SU-DHL-6 (cell line): ENCODE results near the gene KLHL22.
"Not testable (repeated sequence)": the region's sequence is repeated elsewhere in the genome, so short reads cannot be mapped to it uniquely, and the experiment has no call there.

Experiments used
- H2AFZ ChIP-seq: fragments of 200-600 bp; sonication (generic); 2 replicates; pipeline ENCODE4 v1.6.1; 2014; ENCODE audit warnings: low read depth, mild to moderate bottlenecking, moderate library complexity, mixed read lengths, antibody characterized with exemption, low read length; ENCODE audit not compliant: severe bottlenecking
- H3F3A ChIP-seq: fragments of 200-600 bp; shearing (Covaris generic); 2 replicates; pipeline ENCODE4 v1.6.0; 2016; ENCODE audit warnings: antibody characterized with exemption, mild to moderate bottlenecking; ENCODE audit not compliant: insufficient read depth
- H3K27ac ChIP-seq: fragments of 200-600 bp; sonication (generic); 2 replicates; pipeline ENCODE4 v1.5.1; 2016; ENCODE audit warnings: low read depth, mild to moderate bottlenecking, low read length, moderate library complexity, mixed read lengths
- H3K27me3 ChIP-seq: fragments of 200-600 bp; sonication (generic), shearing (Covaris generic); 2 replicates; pipeline ENCODE4 v1.6.0; 2014; ENCODE audit warnings: mild to moderate bottlenecking, low read length
- H3K36me3 ChIP-seq: fragments of 200-600 bp; sonication (generic); 2 replicates; pipeline ENCODE4 v1.6.1; 2014; ENCODE audit warnings: mild to moderate bottlenecking, low read length, mixed read lengths
- H3K4me2 ChIP-seq: fragments of 300-600, 200-600 bp; shearing (Covaris generic), sonication (generic); 2 replicates; pipeline ENCODE4 v1.6.0; 2014; ENCODE audit warnings: low read length, low read depth, mild to moderate bottlenecking; ENCODE audit not compliant: poor library complexity, severe bottlenecking
- H3K4me3 ChIP-seq: fragments of 200-600 bp; sonication (generic); 2 replicates; pipeline ENCODE4 v1.5.1; 2014; ENCODE audit warnings: antibody characterized with exemption, low read length, mild to moderate bottlenecking, mixed read lengths; ENCODE audit not compliant: insufficient read depth, poor library complexity, severe bottlenecking
- H3K79me2 ChIP-seq: fragments of 200-600 bp; sonication (generic); 2 replicates; pipeline ENCODE4 v1.6.1; 2014; ENCODE audit warnings: mild to moderate bottlenecking, low read length, moderate library complexity; ENCODE audit not compliant: insufficient read depth
- H3K9ac ChIP-seq: fragments of 200-600 bp; sonication (generic); 2 replicates; pipeline ENCODE4 v1.7.0; 2014; ENCODE audit warnings: mild to moderate bottlenecking, low read length
- H3K9me2 ChIP-seq: fragments of 200-600 bp; sonication (generic); replicated peaks from 2 replicates; pipeline ENCODE4 v1.6.1; 2014; ENCODE audit warnings: low read length; ENCODE audit not compliant: insufficient read depth
- H3K9me3 ChIP-seq: fragments of 200-600 bp; sonication (generic); 2 replicates; pipeline ENCODE4 v1.6.1; 2014; ENCODE audit warnings: low read length, mixed read lengths; ENCODE audit not compliant: insufficient read depth
- H4K20me1 ChIP-seq: fragments of 200-600 bp; sonication (generic); 2 replicates; pipeline ENCODE4 v1.6.1; 2014; ENCODE audit warnings: low read depth, mild to moderate bottlenecking, antibody characterized with exemption, low read length, moderate library complexity, mixed read lengths
- CTCF ChIP-seq: fragments of 200-600 bp; sonication (generic); IDR thresholded peaks from one replicate; pipeline ENCODE4 v1.5.1; 2017; ENCODE audit warnings: antibody characterized with exemption, mild to moderate bottlenecking, low read length, moderate library complexity; ENCODE audit not compliant: insufficient read depth, poor library complexity, severe bottlenecking
- EZH2phosphoT487 ChIP-seq: fragments of 200-600 bp; sonication (generic), shearing (Covaris generic); conservative IDR thresholded peaks from 2 replicates; pipeline ENCODE4 v1.6.1; 2018; ENCODE audit warnings: mild to moderate bottlenecking, antibody characterized with exemption, low read length, moderate library complexity, mixed read lengths

Gene KLHL22

GRCh38 chr22:20509344-20510047, 13.9 kb upstream of the KLHL22 start:
- Histone ChIP-seq H3K36me3 (no peaks in the 10 kb centered on the region), H2AFZ (no peak overlapping the region), H3K9me2 (no peaks in the 10 kb centered on the region), H4K20me1 (no peaks in the 10 kb centered on the region), H3K27me3 (no peaks in the 10 kb centered on the region), H3K27ac (no peak overlapping the region), H3K9ac (peak overlapping the region; percentile 86), H3K4me3 (peak overlapping the region; percentile 43), H3K4me2 (peak overlapping the region; percentile 76), H3K79me2 (peaks cover 55% of the 10 kb centered on the region), H3F3A (no peaks in the 10 kb centered on the region), H3K9me3 (no peaks in the 10 kb centered on the region)
- TF ChIP-seq CTCF, result no peak
- TF ChIP-seq EZH2phosphoT487, result no peak

DNA sequence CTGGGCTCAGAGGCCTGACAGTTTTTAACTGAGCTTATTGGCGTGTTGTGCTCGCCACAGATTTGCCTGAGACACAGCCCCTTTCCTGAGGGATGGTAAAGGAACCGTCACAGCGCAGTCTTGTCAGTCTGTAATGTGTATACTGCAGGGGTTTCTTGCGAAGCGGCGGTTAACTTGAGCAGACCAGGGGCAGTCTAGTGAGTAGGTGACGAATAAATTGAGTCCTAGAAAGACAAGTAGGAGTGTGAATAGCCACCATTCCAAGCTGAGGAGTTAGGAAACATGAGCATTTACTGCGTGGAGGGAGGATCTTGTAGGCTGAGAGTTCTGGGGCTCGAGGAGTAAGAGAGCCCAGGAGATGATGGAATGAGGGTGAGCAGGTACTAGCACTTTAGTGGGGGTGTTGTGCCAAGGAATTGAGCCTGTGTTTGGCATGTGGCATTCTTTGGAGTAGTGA, 13.2 kb upstream of the KLHL22 start:
- Histone ChIP-seq H3F3A (no peaks in the 10 kb centered on the region), H2AFZ (no peak overlapping the region), H3K27ac (no peak overlapping the region), H4K20me1 (no peaks in the 10 kb centered on the region), H3K36me3 (no peaks in the 10 kb centered on the region), H3K79me2 (peaks cover 49% of the 10 kb centered on the region), H3K4me2 (peak overlapping the region; percentile 76), H3K4me3 (peak overlapping the region; percentile 43), H3K27me3 (no peaks in the 10 kb centered on the region), H3K9ac (peak overlapping the region; percentile 86), H3K9me2 (no peaks in the 10 kb centered on the region), H3K9me3 (no peaks in the 10 kb centered on the region)
- TF ChIP-seq CTCF (no peak), EZH2phosphoT487 (no peak)

- H4K20me1 ChIP-seq, H3K27me3 ChIP-seq, H3K36me3 ChIP-seq, H3F3A ChIP-seq, H3K9me2 ChIP-seq, H3K9me3 ChIP-seq: not testable (repeated sequence)
- Histone ChIP-seq H3K4me3 (peak overlapping the region; percentile 84), H3K9ac (peak overlapping the region; percentile 86), H3K79me2 (peaks cover 43% of the 10 kb centered on the region), H2AFZ (peak overlapping the region; percentile 77), H3K4me2 (peak overlapping the region; percentile 76), H3K27ac (0 out of 2 replicates have a peak overlapping the region, but pooled peaks have one; percentile 23)
Measured at GRCh38 chr22:20508067-20508755, 12.6 kb upstream of the KLHL22 start.
